ENCODE results near the gene PKNOX2. TPM values are rescaled to one million over a fixed set of nuclear protein-coding genes. Genes with fewer than 3 reads are reported as not detected.

PKNOX2 gene
- total and polyA plus RNA-seq, 10 of the 15 experiments (the other 5 are each of a cell fraction or from before 2014, with no cell fraction given): not detected

DNA sequence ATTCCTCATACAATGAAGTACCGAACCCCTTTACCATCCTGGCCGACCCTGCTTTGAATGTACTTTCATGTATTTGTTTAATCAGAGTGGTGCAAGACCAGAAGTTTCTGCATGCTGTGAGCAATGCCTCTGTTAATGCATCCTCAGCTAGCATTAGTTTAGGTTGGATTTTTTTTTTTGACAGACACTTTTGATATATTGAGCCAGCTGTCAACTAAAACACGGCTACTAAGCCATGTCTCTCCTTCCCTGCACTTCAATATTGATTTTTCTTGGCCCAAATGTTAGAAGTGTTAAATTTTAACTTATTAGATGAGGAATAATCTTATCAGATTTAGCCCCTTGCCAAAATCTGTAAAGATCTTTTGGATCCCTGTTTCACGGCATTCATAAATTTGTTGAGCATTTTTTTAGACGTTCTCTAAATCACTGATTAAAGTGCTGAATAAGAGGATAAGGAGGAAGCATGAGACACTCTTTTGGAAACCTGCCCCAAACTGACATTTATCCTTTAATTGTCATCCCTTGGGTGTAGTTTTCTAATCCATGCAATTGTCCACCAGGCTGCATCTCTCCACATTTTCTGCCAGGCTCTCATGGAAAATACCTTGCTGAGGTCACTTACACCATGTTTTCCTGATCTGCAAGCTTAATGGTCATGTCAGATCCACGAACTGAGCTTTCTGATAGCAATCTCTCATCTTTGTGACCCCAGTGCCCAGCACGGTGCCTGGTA, 200.8 kb downstream of the PKNOX2 start:
- Histone ChIP-seq H3K9me3 (replicated peaks; ENCODE audit: control insufficient read depth, insufficient read depth, low read length) (no peaks in the 10 kb centered on the region), H3K9ac (ENCODE audit: control insufficient read depth, insufficient read depth, low read length) (no peak overlapping the region), H3K4me3 (no peak overlapping the region), H3K79me2 (ENCODE audit: control insufficient read depth, insufficient read depth, low read length) (no peaks in the 10 kb centered on the region), H4K20me1 (ENCODE audit: control insufficient read depth, insufficient read depth) (no peaks in the 10 kb centered on the region), H3K36me3 (ENCODE audit: control insufficient read depth in 2 of 2, insufficient read depth in 2 of 2, low read length in 1 of 2) (no peaks in the 10 kb centered on the region), H3K4me2 (ENCODE audit: control insufficient read depth, insufficient read depth) (no peak overlapping the region), H3K4me1 (ENCODE audit: control insufficient read depth, insufficient read depth, low read length) (no peaks in the 10 kb centered on the region), H3K27ac (ENCODE audit: control insufficient read depth, insufficient read depth) (no peak overlapping the region), H2AFZ (ENCODE audit: control insufficient read depth, low read depth, low read length) (no peak overlapping the region), H3K27me3 (replicated peaks in 1 of 2; ENCODE audit: control insufficient read depth in 2 of 2, insufficient read depth in 2 of 2, low read length in 1 of 2) (peaks cover 2 to 4% of the 10 kb centered on the region in 2 experiments; a peak in 2 of 4 replicates)
- FAIRE-seq (no peak), DNase-seq (ENCODE audit: low read depth, low spot score) (no peak), ATAC-seq (no peak)
- CTCF ChIA-PET: interaction anchor here (1.2 to 7.3 kb wide), 5 partner anchors 8 to 39 kb away, joined by 3 to 44 read pairs (median 24); no protein-coding TSS in a partner anchor
- POLR2A ChIA-PET: interaction anchor here (7.1 kb wide), 1 partner anchor 9 kb away, joined by 121 read pairs; no protein-coding TSS in a partner anchor
- TF ChIP-seq RFX5 (IDR thresholded peaks at IDR 0.05; ENCODE audit: low read depth, low read length) (no peak), POLR2AphosphoS2 (IDR thresholded peaks at IDR 0.05; ENCODE audit: low read depth, low read length) (no peak), RAD51 (IDR thresholded peaks at IDR 0.05) (no peak), SMAD5 (IDR thresholded peaks at IDR 0.05; ENCODE audit: low read depth) (no peak), IRF4 (IDR thresholded peaks at IDR 0.05; ENCODE audit: low read depth, low read length) (no peak), LARP7 (IDR thresholded peaks at IDR 0.05) (no peak), CREB1 (IDR thresholded peaks at IDR 0.05; ENCODE audit: low read depth) (no peak), NRF1 (conservative IDR thresholded peaks at IDR 0.05; ENCODE audit: low read depth, low read length) (no peak), ZNF687 (IDR thresholded peaks at IDR 0.05) (no peak)
- TF ChIP-seq, protein P1, sequence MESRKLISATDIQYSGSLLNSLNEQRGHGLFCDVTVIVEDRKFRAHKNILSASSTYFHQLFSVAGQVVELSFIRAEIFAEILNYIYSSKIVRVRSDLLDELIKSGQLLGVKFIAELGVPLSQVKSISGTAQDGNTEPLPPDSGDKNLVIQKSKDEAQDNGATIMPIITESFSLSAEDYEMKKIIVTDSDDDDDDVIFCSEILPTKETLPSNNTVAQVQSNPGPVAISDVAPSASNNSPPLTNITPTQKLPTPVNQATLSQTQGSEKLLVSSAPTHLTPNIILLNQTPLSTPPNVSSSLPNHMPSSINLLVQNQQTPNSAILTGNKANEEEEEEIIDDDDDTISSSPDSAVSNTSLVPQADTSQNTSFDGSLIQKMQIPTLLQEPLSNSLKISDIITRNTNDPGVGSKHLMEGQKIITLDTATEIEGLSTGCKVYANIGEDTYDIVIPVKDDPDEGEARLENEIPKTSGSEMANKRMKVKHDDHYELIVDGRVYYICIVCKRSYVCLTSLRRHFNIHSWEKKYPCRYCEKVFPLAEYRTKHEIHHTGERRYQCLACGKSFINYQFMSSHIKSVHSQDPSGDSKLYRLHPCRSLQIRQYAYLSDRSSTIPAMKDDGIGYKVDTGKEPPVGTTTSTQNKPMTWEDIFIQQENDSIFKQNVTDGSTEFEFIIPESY (IDR thresholded peaks at IDR 0.05): no peak
- BruUV-seq (replicated peaks): no TSS peak
- intact Hi-C loops (cut with micrococcal nuclease; ENCODE audit: unreplicated experiment): no loop called here
- RAD21 ChIA-PET (ENCODE audit: unreplicated experiment): interaction anchor here (0.6 to 14.3 kb wide), 2 partner anchors 8 to 23 kb away, joined by 4 to 343 read pairs; no protein-coding TSS in a partner anchor
- SMC1A ChIA-PET (ENCODE audit: uncharacterized antibody, unreplicated experiment): interaction anchor here (1.3 to 10.3 kb wide), 4 partner anchors 8 to 15 kb away, joined by 4 to 250 read pairs (median 6); no protein-coding TSS in a partner anchor
- in situ Hi-C loops (cut with MboI): no loop called here
- 15% methylated on average over 7 of the region's 7 CpGs for WGBS (ENCODE audit: insufficient coverage, insufficient replicate concordance, low lambda C conversion rate, missing lambda C conversion rate)

Data from GM12878 (cell line).